ENCODE measurements around the gene RFX3.
A peak's percentile ranks its signal among the peaks of the same experiment; 100 is the strongest.

The RFX3 gene

DNA sequence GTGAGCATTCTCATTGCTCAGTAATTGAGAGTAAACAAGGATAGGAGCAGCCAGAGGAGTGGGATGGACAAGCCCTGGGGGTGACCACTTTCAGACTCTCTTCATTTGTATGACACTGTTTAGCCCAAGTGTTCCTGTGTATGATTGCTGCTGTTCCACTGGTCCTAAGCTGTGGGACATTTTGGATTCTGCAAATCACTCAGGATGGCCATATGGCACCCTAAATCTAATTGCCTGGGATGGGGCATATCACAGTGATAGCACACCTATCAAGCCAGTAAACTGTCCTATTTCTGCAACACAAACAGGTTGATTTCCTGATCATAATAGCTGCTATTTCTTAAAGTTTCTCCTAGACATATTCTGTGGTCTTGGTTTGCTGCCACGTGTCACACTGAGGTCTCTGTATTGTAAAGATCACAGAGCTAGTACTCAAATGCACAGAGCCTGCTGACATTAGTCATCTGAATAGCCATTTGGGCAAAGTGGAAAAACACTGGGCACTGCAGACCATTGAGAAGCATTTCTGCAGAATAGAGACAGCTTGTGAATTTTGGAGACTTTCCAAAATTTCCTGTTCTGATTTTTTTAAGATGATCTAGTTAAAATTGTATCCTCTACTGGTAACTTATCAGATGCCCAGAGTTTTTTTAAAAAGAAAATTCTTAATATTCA, 320.2 kb downstream of the RFX3 start:
- in situ Hi-C loops (cut with HindIII; ENCODE audit: low sequenced_read_pairs): no loop called here
- TF ChIP-seq, protein P1, sequence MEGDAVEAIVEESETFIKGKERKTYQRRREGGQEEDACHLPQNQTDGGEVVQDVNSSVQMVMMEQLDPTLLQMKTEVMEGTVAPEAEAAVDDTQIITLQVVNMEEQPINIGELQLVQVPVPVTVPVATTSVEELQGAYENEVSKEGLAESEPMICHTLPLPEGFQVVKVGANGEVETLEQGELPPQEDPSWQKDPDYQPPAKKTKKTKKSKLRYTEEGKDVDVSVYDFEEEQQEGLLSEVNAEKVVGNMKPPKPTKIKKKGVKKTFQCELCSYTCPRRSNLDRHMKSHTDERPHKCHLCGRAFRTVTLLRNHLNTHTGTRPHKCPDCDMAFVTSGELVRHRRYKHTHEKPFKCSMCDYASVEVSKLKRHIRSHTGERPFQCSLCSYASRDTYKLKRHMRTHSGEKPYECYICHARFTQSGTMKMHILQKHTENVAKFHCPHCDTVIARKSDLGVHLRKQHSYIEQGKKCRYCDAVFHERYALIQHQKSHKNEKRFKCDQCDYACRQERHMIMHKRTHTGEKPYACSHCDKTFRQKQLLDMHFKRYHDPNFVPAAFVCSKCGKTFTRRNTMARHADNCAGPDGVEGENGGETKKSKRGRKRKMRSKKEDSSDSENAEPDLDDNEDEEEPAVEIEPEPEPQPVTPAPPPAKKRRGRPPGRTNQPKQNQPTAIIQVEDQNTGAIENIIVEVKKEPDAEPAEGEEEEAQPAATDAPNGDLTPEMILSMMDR (IDR thresholded peaks at IDR 0.05; ENCODE audit: low read depth, low read length): no peak

DNA sequence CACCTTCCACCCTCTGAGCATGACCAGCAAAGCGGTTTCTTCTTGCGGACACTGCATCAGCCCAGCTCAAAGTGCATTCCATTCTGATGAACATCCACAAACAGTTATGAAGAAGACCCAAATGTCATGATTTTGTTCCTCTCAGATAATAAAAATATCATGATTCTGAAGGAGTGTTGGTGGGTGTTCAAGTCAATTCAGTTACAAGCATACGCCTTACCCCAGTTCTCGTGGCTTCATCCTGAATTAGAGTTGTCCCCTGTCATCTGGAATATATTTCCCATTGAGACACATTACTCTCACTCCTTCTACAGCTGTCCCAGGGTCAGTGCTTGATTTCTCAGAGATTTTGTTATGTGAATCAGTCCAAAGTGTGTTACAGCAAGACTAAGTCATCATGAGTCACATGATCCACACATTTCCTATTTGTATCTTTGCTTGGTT, 325.4 kb downstream of the RFX3 start:
- DNase-seq (ENCODE audit: low read depth, low spot score): peak; percentile 42
- in situ Hi-C loops (cut with HindIII; ENCODE audit: low sequenced_read_pairs): no loop called here
- TF ChIP-seq, protein P1 (IDR thresholded peaks at IDR 0.05; ENCODE audit: low read depth, low read length): no peak
- H3K4me3 ChIP-seq (ENCODE audit: low read depth, low read length): no peak overlapping the region

More for the DNA sequence above, 320.2 kb downstream of the RFX3 start:
- H3K4me3 ChIP-seq (ENCODE audit: low read depth, low read length): no peak overlapping the region
- no peak for DNase-seq (ENCODE audit: low read depth, low spot score)

DNA sequence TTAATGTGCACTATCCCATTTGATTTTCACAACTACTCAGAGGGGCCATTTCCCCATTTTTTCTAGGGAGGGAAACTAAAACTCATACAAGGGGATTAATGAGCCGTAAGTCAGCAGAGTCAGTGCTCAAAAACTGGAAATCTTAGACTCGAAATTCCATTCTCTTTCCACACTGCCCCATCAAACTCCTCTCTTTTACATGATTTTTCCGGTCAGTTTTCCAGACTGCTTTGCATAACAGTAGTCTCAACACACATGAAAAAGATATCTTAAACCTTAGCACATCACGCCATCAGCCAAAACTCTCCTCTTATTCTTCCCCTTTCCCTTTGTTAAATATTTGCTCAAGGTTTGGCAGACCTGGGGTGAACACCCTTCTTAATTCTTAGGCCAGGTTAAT, 332.0 kb downstream of the RFX3 start:
- no peak overlapping the region for H3K4me3 ChIP-seq (ENCODE audit: low read depth, low read length)
- DNase-seq (ENCODE audit: low read depth, low spot score): no peak
- TF ChIP-seq, protein P1 (IDR thresholded peaks at IDR 0.05; ENCODE audit: low read depth, low read length): no peak
- in situ Hi-C loops (cut with HindIII; ENCODE audit: low sequenced_read_pairs): no loop called here

DNA sequence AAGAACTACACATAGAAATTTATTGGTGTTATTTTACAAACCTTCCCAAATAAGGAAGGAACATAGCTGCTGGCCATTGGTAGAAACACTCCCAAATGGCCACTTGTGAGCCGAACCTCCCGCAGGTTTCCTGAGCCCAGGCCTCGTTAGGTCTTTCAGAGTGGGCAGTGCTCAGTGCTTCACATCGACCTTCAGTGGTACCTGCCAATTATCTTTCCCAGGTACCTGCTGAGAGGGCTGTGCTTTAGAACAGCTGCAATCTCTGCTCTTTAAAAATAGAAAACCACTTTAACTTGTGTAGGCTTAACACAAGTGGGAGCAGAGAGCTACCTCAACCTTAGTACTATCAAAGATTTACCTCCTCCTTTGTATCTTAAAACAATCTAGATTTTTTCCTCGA, 334.1 kb downstream of the RFX3 start:
- in situ Hi-C loops (cut with HindIII; ENCODE audit: low sequenced_read_pairs): no loop called here
- TF ChIP-seq, protein P1 (IDR thresholded peaks at IDR 0.05; ENCODE audit: low read depth, low read length): no peak
- H3K4me3 ChIP-seq (ENCODE audit: low read depth, low read length): no peak overlapping the region
- no peak for DNase-seq (ENCODE audit: low read depth, low spot score)

DNA sequence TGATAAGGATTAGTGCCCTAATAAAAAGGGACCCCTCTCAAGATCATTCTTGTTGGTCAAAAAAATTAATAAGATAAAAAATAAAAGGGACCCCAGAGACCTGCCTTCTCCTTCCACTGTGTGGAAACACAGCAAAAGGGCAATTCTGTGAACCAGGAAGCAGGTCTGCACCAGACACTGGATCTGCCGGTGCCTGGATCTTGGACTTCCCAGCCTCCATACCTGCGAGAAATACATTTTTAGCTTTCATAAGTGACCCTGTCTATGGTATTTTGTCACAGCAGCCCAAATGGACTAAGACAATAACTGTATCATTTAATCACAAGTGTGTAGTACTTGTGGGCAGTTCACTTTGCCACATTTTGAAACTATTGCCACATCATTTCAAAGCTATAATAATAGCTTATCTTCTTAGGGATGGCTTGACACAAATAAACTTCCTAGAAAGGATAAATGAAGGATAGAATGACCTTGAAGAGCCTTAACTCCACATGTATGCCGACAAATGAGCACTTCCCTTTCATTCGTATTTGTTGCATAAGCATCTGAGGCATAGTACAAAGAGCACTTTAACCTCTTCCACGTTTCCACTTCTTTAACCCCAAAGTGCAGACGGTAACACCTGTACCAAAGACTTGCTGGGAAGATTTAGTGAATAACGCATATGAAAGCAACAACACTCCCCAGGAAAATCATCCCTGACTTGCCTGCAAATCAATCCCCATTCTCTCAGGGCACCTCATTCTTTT, 336.5 kb downstream of the RFX3 start:
- in situ Hi-C loops (cut with HindIII; ENCODE audit: low sequenced_read_pairs): no loop called here
- DNase-seq (ENCODE audit: low read depth, low spot score): no peak
- TF ChIP-seq, protein P1 (IDR thresholded peaks at IDR 0.05; ENCODE audit: low read depth, low read length): no peak
- no peak overlapping the region for H3K4me3 ChIP-seq (ENCODE audit: low read depth, low read length)

DNA sequence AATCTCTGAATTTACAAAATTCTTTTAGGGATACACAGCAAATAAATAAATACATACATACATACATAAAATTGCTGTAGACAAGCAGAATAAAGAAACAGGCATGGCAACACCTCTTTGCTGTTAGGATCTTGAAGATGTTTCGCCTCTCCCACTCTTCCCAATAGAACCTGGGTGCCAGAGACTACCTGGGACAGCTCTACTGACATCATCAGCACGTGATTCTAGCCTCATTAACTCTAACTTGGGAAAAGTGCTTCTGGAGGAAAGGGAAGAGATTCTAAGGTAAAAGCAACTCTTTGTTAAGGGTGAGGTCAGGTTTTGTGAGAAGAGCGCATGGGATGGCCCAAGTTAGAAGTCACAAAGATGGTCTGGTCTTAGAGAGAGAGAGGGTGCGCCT, 339.1 kb downstream of the RFX3 start:
- no peak overlapping the region for H3K4me3 ChIP-seq (ENCODE audit: low read depth, low read length)
- no peak for DNase-seq (ENCODE audit: low read depth, low spot score)
- TF ChIP-seq, protein P1 (IDR thresholded peaks at IDR 0.05; ENCODE audit: low read depth, low read length): no peak
- in situ Hi-C loops (cut with HindIII; ENCODE audit: low sequenced_read_pairs): no loop called here

Data from astrocyte of the spinal cord (primary cell).